ENCODE measurements around the gene DGKE.

The DGKE gene

DNA sequence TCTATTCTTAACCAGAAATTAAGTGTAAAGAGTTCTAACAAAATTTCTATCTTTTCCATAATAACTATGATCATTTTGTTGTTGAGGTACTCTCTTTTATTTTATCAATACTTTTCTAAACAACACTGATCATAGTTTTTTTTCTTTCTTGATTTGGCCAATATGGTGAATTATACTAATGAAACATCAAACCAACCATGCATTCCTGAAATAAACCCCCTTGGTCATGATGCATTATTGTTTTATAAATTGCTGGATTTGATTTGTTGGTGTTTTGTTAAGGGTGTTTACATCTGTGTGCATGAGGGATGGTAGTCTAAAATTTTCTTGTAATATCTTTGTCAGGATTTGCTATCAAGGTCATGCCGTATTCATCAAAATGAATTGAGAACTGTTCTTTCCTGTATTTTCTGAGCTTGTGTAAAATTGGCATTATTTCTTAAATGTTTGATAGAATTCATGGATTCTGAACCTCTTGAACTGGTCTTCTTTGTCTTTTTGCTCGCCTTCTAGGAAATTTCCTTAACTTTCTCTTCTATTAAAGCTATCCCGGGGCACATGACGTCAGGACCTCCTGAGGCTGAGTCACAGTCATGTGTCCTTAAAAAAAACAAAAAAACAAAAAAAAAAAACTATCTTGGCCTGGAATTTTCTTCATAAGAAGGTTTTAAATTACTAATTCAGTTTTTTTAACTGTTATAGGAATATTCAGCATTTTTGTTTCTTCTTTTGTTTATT is 83.8 kb downstream of the DGKE start:
- H3K9me3 Mint-ChIP-seq, result peaks cover 5% of the 10 kb centered on the region
- peaks cover 14% of the 10 kb centered on the region for H3K4me1 Mint-ChIP-seq
- ATAC-seq (replicated peaks; ENCODE audit: extremely low read depth, poor library complexity, severe bottlenecking), result no peak
- DNase-seq (ENCODE audit: low spot score in 2 of 2), result no peak
- peaks cover 13% of the 10 kb centered on the region for H3K36me3 Mint-ChIP-seq (ENCODE audit: insufficient read depth)
- no peaks in the 10 kb centered on the region for H3K27me3 Mint-ChIP-seq
- no peak overlapping the region for H3K4me3 Mint-ChIP-seq
- no peak overlapping the region for H3K27ac Mint-ChIP-seq (ENCODE audit: low read depth)

DNA sequence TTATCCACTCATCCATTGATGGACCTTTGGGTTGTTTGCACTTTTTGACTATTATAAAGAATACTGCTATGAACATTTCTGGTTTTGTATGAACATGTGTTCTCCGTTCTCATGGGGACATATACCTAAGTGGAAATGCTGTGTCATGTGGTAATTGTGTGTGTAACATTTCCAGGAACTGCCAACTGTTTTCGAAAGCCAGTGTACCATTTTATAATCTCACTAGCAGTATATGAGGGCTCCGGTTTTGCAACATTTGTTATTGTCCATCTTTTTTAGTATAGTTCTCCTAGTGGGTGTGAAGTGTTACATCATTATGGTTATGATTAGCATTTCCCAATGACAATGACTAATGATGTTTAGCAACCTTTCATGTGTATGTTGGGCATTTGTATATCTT is 85.0 kb downstream of the DGKE start:
- Mint-ChIP-seq H3K4me3 (no peak overlapping the region), H3K36me3 (ENCODE audit: insufficient read depth) (peaks cover 8% of the 10 kb centered on the region), H3K4me1 (peaks cover 14% of the 10 kb centered on the region), H3K27ac (ENCODE audit: low read depth) (no peak overlapping the region), H3K9me3 (peaks cover 5% of the 10 kb centered on the region), H3K27me3 (no peaks in the 10 kb centered on the region)
- no peak for DNase-seq (ENCODE audit: low spot score in 2 of 2)
- no peak for ATAC-seq (replicated peaks; ENCODE audit: extremely low read depth, poor library complexity, severe bottlenecking)
